Caco-2 (cell line): ENCODE data around the gene TPSG1. TPM values are rescaled to one million over a fixed set of nuclear protein-coding genes. Genes with fewer than 3 reads are reported as not detected.
"Not testable (repeated sequence)": the region's sequence is repeated elsewhere in the genome, so short reads cannot be mapped to it uniquely, and the experiment has no call there.

Experiments
- BruUV-seq: library from RNA; stranded (reverse); fragments of 400-500 nt; replicated peaks from 2 replicates; lab custom pipeline; 2021; lab: Mats Ljungman, UMichigan
- CTCF ChIA-PET: fragments of 300-600 bp; sonication (Branson Sonifier 250); formaldehyde crosslinking; loops from one replicate; lab custom pipeline; 2022; ENCODE audit warnings: antibody characterized with exemption; lab: Charles Lee
- POLR2A ChIA-PET: fragments of 300-600 bp; sonication (Branson Sonifier 250); formaldehyde crosslinking; loops from one replicate; lab custom pipeline; 2022; ENCODE audit warnings: antibody characterized with exemption; lab: Charles Lee
- DNase-seq, 2 experiments: peaks; one replicate each; pipeline versions ENCODE4 v3.0.0 to v3.0.0-alpha.2; 2020 to 2022
- H3K27me3 ChIP-seq: replicated peaks from 2 replicates; pipeline ENCODE4 v1.6.0; 2011; ENCODE audit warnings: low read length; ENCODE audit not compliant: control insufficient read depth, insufficient read depth
- H3K36me3 ChIP-seq: 2 replicates; pipeline ENCODE4 v1.5.1; 2011; ENCODE audit warnings: low read length; ENCODE audit not compliant: control insufficient read depth, insufficient read depth
- H3K4me1 ChIP-seq: fragments of 250-450 bp; sonication (Bioruptor Pico); 2 replicates; pipeline ENCODE4 v1.5.1; 2020; ENCODE audit warnings: mild to moderate bottlenecking
- H3K4me3 ChIP-seq: 2 replicates; pipeline ENCODE4 v1.5.1; 2011; ENCODE audit warnings: low read depth, mild to moderate bottlenecking, control low read depth, low read length
- H3K9me3 ChIP-seq: fragments of 250-450 bp; sonication (Bioruptor Pico); 2 replicates; pipeline ENCODE4 v1.5.1; 2020; ENCODE audit warnings: mild to moderate bottlenecking, moderate library complexity
- H3K27ac Mint-ChIP-seq: one replicate; pipeline ENCODE4 v1.8.0; 2022; ENCODE audit warnings: mixed read lengths; ENCODE audit not compliant: unreplicated experiment
- H3K27me3 Mint-ChIP-seq: one replicate; pipeline ENCODE4 v1.8.0; 2022; ENCODE audit warnings: mixed read lengths; ENCODE audit not compliant: insufficient read depth, unreplicated experiment
- H3K36me3 Mint-ChIP-seq: one replicate; pipeline ENCODE4 v1.8.0; 2022; ENCODE audit warnings: mild to moderate bottlenecking, mixed read lengths; ENCODE audit not compliant: insufficient read depth, unreplicated experiment
- H3K4me1 Mint-ChIP-seq: one replicate; pipeline ENCODE4 v1.8.0; 2022; ENCODE audit warnings: low read depth, mixed read lengths; ENCODE audit not compliant: unreplicated experiment
- H3K4me3 Mint-ChIP-seq: one replicate; pipeline ENCODE4 v1.8.0; 2022; ENCODE audit warnings: mild to moderate bottlenecking, moderate library complexity, mixed read lengths; ENCODE audit not compliant: unreplicated experiment
- H3K9me3 Mint-ChIP-seq: one replicate; pipeline ENCODE4 v1.8.0; 2022; ENCODE audit warnings: mixed read lengths; ENCODE audit not compliant: unreplicated experiment
- CTCF ChIP-seq, 2 experiments: fragments of 200-600 bp in 1 of 2; IDR thresholded peaks; 1 replicate in 1 of 2; 2 replicates in 1 of 2; pipeline versions ENCODE4 v1.5.1 to v1.8.0; 2011 to 2022; ENCODE audit warnings: antibody characterized with exemption in 1 of 2, control low read depth in 1 of 2, inconsistent platforms in 1 of 2, low read depth in 1 of 2, low read length in 1 of 2, mild to moderate bottlenecking in 1 of 2, moderate library complexity in 1 of 2; ENCODE audit not compliant: insufficient read depth in 1 of 2, severe bottlenecking in 1 of 2, unreplicated experiment in 1 of 2
- intact Hi-C: fragments of 100-400 bp; cut with micrococcal nuclease; formaldehyde crosslinking; loops from one replicate; pipeline ENCODE4 v1.10.0; 2022; ENCODE audit not compliant: unreplicated experiment
- total RNA-seq: library from RNA; stranded (reverse); gene quantifications from 2 replicates; pipeline ENCODE4 v1.2.3, GENCODE V29; 2022

The TPSG1 gene
- total RNA-seq, 1 experiment from 2014 or later: not detected

- H3K9me3 ChIP-seq, CTCF ChIA-PET, H3K4me1 Mint-ChIP-seq, H3K4me1 ChIP-seq, BruUV-seq, intact Hi-C loops, H3K4me3 Mint-ChIP-seq, H3K27me3 ChIP-seq, H3K36me3 ChIP-seq, POLR2A ChIA-PET, H3K36me3 Mint-ChIP-seq, H3K9me3 Mint-ChIP-seq, H3K27me3 Mint-ChIP-seq, H3K27ac Mint-ChIP-seq, H3K4me3 ChIP-seq: not testable (repeated sequence)
- peak in 1 of 2 experiments; percentile 13 for DNase-seq
These were observed 24.1 kb upstream of the TPSG1 start for GRCh38 chr16:1249031-1249755.

- POLR2A ChIA-PET, H3K9me3 Mint-ChIP-seq, intact Hi-C loops, DNase-seq, H3K4me3 Mint-ChIP-seq, H3K27ac Mint-ChIP-seq, H3K36me3 Mint-ChIP-seq, H3K4me3 ChIP-seq, H3K27me3 Mint-ChIP-seq, H3K4me1 ChIP-seq, H3K27me3 ChIP-seq, H3K9me3 ChIP-seq, BruUV-seq, H3K4me1 Mint-ChIP-seq, H3K36me3 ChIP-seq: not testable (repeated sequence)
- CTCF ChIA-PET: interaction anchor here (0.6 kb wide), 1 partner anchor 14 kb away, joined by 4 read pairs; no protein-coding TSS in a partner anchor
These were observed 23.0 kb upstream of the TPSG1 start for GRCh38 chr16:1247903-1248537.

GRCh38 chr16:1245452-1246020 is 20.5 kb upstream of the TPSG1 start:
- H3K27me3 ChIP-seq: no peaks in the 10 kb centered on the region
- peak in 1 of 2 experiments; percentile 25 for DNase-seq
- Mint-ChIP-seq H3K4me3 (no peak overlapping the region), H3K4me1 (no peaks in the 10 kb centered on the region), H3K27ac (no peak overlapping the region), H3K9me3 (no peaks in the 10 kb centered on the region), H3K36me3 (no peaks in the 10 kb centered on the region), H3K27me3 (no peaks in the 10 kb centered on the region)
- ChIA-PET POLR2A (interaction anchor here (0.6 kb wide), 1 partner anchor 1139 kb away, joined by 12 read pairs; no protein-coding TSS in a partner anchor), CTCF (no interaction called here)
- BruUV-seq: no TSS peak
- no peaks in the 10 kb centered on the region for H3K9me3 ChIP-seq
- intact Hi-C loops: no loop called here
- TF ChIP-seq CTCF (IDR thresholded peaks at IDR 0.05; ENCODE audit: insufficient read depth in 1 of 2, low read depth in 1 of 2, low read length in 1 of 2, severe bottlenecking in 1 of 2, unreplicated experiment in 1 of 2): no peak
- no peak overlapping the region for H3K4me3 ChIP-seq
- H3K36me3 ChIP-seq: no peaks in the 10 kb centered on the region
- no peaks in the 10 kb centered on the region for H3K4me1 ChIP-seq

- Mint-ChIP-seq H3K27ac (no peak overlapping the region), H3K4me1 (no peaks in the 10 kb centered on the region), H3K4me3 (no peak overlapping the region), H3K36me3 (no peaks in the 10 kb centered on the region), H3K9me3 (no peaks in the 10 kb centered on the region), H3K27me3 (no peaks in the 10 kb centered on the region)
- no peak for DNase-seq
- CTCF ChIA-PET: no interaction called here
- intact Hi-C loops: no loop called here
- H3K36me3 ChIP-seq: no peaks in the 10 kb centered on the region
- POLR2A ChIA-PET: interaction anchor here (0.6 kb wide), 1 partner anchor 1139 kb away, joined by 12 read pairs; no protein-coding TSS in a partner anchor
- BruUV-seq: no TSS peak
- H3K4me3 ChIP-seq: no peak overlapping the region
- TF ChIP-seq CTCF (IDR thresholded peaks at IDR 0.05; ENCODE audit: insufficient read depth in 1 of 2, low read depth in 1 of 2, low read length in 1 of 2, severe bottlenecking in 1 of 2, unreplicated experiment in 1 of 2): no peak
- H3K27me3 ChIP-seq: no peaks in the 10 kb centered on the region
- H3K4me1 ChIP-seq: no peaks in the 10 kb centered on the region
- H3K9me3 ChIP-seq: no peaks in the 10 kb centered on the region
These were observed 19.8 kb upstream of the TPSG1 start for GRCh38 chr16:1244881-1245280.

- H3K27ac Mint-ChIP-seq, H3K9me3 ChIP-seq, H3K36me3 Mint-ChIP-seq, H3K4me3 Mint-ChIP-seq, intact Hi-C loops, H3K4me3 ChIP-seq, H3K27me3 ChIP-seq, H3K36me3 ChIP-seq, H3K27me3 Mint-ChIP-seq, CTCF ChIA-PET, POLR2A ChIA-PET, H3K4me1 ChIP-seq, DNase-seq, BruUV-seq, H3K4me1 Mint-ChIP-seq, H3K9me3 Mint-ChIP-seq: not testable (repeated sequence)
These were observed 19.1 kb upstream of the TPSG1 start for GRCh38 chr16:1243907-1244850.
